NT2/D1 (cell line): ENCODE measurements around the gene KCNQ1OT1.

ENCODE experiments used
- DNase-seq: peaks from one replicate; pipeline ENCODE4 v3.0.0-alpha.2; 2011; ENCODE audit warnings: low read depth, low spot score
- H3K27me3 ChIP-seq: 2 replicates; pipeline ENCODE4 v1.6.0; 2011; ENCODE audit warnings: mild to moderate bottlenecking; ENCODE audit not compliant: insufficient read length, insufficient read depth
- H3K36me3 ChIP-seq: 2 replicates; pipeline ENCODE4 v1.6.1; 2011; ENCODE audit warnings: mild to moderate bottlenecking, low read length, mixed read lengths; ENCODE audit not compliant: insufficient read depth, insufficient read length
- H3K4me1 ChIP-seq: 2 replicates; pipeline ENCODE4 v1.5.1; 2011; ENCODE audit not compliant: insufficient read depth, insufficient read length
- H3K4me3 ChIP-seq: 2 replicates; pipeline ENCODE4 v1.5.1; 2011; ENCODE audit warnings: low read depth; ENCODE audit not compliant: insufficient read length
- H3K9ac ChIP-seq: 2 replicates; pipeline ENCODE4 v1.6.0; 2011; ENCODE audit warnings: low read depth; ENCODE audit not compliant: insufficient read length
- H3K9me3 ChIP-seq: 2 replicates; pipeline ENCODE4 v1.5.1; 2011; ENCODE audit warnings: mild to moderate bottlenecking, low read length; ENCODE audit not compliant: insufficient read depth
- SUZ12 ChIP-seq: IDR thresholded peaks from 2 replicates; pipeline ENCODE4 v1.6.1; 2011; ENCODE audit not compliant: insufficient read length, insufficient read depth; ENCODE audit errors: extremely low read depth
- YY1 ChIP-seq: IDR thresholded peaks from 2 replicates; pipeline ENCODE4 v1.6.1; 2011; ENCODE audit not compliant: insufficient read length, insufficient read depth
- ZNF274 ChIP-seq: IDR thresholded peaks from 2 replicates; pipeline ENCODE4 v1.6.1; 2011; ENCODE audit warnings: mild to moderate bottlenecking, low read depth, low read length

The KCNQ1OT1 gene

DNA sequence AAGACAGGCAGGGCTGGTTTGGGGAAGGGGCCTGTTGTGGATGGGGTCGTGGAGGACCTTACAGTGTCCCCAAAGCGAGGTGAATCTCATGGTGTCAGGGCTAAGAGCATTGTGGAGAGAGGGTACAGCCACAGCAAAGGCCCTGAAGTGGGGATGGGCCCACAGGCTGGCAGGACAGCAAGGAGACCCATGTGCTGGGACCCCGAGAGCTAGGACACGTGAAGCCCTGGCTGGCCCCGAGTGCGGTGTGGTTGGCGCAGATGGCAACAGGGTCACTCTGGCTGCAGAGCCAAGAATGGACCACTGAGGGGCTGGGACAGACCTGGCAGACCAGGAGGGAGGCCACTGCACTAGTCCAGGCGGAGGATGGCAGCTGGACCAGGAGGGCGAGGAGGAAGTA lies 30.0 kb upstream of the KCNQ1OT1 start:
- H3K36me3 ChIP-seq, result no peaks in the 10 kb centered on the region
- no peak overlapping the region for H3K4me3 ChIP-seq

DNA sequence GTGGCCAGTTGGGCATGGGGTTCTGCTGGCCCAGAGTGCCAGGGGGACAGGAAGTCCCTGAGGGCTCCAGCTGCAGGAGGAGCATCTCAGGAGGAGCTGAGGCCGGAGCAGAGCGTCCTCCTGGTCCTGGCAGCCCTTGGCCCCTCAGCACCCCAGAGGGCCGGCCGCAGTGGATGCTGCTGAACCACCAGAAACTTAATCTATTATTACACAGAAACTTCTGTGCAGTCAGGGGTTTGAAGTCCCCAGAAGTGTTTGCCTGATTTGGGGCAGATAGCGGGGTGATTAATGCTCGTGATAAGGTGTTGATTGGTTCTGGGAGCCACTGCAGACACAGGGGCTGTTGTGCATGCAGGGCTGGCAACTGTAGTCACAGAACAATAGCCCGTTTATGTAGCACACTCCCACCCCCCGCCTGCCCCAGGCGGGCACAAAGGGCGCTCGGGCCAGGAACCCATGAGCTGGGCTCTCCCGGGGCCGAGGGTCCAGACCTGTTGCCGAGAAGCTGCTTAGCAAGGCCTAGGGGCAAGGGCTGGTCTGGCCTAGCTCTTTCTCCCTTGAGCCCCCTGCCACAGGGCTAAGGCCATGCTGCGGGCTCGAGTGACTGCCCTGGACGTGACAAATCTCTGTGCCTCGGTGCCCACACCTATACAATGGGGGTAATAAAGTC lies 29.0 kb upstream of the KCNQ1OT1 start:
- H3K9me3 ChIP-seq, result peaks cover 26% of the 10 kb centered on the region; the same call in 1 of the 2 replicates
- TF ChIP-seq ZNF274 (no peak), YY1 (no peak), SUZ12 (no peak)
- peaks cover 68% of the 10 kb centered on the region for H3K27me3 ChIP-seq
- H3K9ac ChIP-seq, result no peak overlapping the region
- no peak overlapping the region for H3K4me3 ChIP-seq
- H3K4me1 ChIP-seq, result peaks cover 25% of the 10 kb centered on the region
- no peaks in the 10 kb centered on the region for H3K36me3 ChIP-seq
- no peak for DNase-seq

More for the DNA sequence above, 30.0 kb upstream of the KCNQ1OT1 start:
- DNase-seq, result no peak
- Histone ChIP-seq H3K4me1 (peaks cover 23% of the 10 kb centered on the region), H3K9ac (no peak overlapping the region), H3K9me3 (peaks cover 26% of the 10 kb centered on the region; the same call in 1 of the 2 replicates), H3K27me3 (peaks cover 58% of the 10 kb centered on the region)
- TF ChIP-seq SUZ12 (no peak), ZNF274 (no peak), YY1 (no peak)

DNA sequence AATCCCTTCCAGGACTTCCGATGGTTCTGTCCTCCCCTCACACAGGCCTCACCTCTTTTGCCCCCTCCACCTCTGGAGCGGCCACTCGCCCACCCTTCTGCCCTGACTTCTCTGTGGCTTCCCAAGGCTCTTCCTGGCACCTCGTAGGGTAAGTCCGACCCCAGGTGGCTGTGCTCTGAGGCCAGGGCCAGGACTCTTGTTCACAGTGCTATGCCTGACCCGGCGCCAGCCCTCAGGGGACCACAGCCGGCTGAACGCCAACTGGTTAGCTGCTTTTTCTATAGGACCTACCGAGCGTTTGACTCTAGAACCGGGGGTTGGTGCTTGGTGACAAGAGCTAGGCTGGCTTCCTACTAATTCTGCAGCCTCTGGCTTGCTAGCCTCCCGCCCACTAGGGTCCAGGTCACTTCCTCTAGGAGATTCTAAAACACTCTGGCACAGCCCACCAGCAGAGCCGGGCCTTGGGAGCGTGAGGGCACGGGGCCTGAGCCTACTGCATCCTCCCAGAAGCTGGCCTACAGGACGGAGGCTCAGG lies 28.4 kb upstream of the KCNQ1OT1 start:
- peaks cover 74% of the 10 kb centered on the region for H3K27me3 ChIP-seq
- H3K9me3 ChIP-seq, result peaks cover 26% of the 10 kb centered on the region; the same call in 1 of the 2 replicates
- peaks cover 28% of the 10 kb centered on the region for H3K4me1 ChIP-seq
- no peaks in the 10 kb centered on the region for H3K36me3 ChIP-seq
- H3K9ac ChIP-seq, result no peak overlapping the region
- TF ChIP-seq ZNF274 (no peak), YY1 (no peak), SUZ12 (no peak)
- no peak overlapping the region for H3K4me3 ChIP-seq
- DNase-seq, result no peak

DNA sequence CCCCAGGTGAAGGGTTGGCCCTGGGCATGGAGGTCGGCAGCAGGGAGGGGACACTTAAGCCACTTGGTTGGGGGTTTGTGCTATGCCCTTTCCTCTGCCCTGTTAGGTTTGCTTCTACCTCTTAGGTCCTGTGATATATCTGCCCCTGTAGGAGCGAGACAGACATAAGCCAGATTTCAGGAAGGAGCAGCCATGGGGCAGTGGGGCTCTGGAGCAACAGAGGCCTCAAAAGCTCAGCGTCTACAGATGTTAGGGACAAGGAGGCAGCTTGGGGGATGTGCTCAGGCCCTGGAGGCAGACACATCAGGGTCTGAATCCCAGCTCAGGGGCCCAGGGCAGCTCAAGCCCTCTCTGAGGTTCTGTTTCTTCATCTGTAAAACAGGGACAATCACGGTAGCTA lies 27.2 kb upstream of the KCNQ1OT1 start:
- Histone ChIP-seq H3K4me1 (peaks cover 29% of the 10 kb centered on the region), H3K9ac (no peak overlapping the region), H3K27me3 (peaks cover 83% of the 10 kb centered on the region), H3K36me3 (no peaks in the 10 kb centered on the region), H3K9me3 (peaks cover 26% of the 10 kb centered on the region; the same call in 1 of the 2 replicates), H3K4me3 (no peak overlapping the region)
- no peak for TF ChIP-seq YY1
- TF ChIP-seq SUZ12, result no peak
- TF ChIP-seq ZNF274, result no peak
- no peak for DNase-seq

DNA sequence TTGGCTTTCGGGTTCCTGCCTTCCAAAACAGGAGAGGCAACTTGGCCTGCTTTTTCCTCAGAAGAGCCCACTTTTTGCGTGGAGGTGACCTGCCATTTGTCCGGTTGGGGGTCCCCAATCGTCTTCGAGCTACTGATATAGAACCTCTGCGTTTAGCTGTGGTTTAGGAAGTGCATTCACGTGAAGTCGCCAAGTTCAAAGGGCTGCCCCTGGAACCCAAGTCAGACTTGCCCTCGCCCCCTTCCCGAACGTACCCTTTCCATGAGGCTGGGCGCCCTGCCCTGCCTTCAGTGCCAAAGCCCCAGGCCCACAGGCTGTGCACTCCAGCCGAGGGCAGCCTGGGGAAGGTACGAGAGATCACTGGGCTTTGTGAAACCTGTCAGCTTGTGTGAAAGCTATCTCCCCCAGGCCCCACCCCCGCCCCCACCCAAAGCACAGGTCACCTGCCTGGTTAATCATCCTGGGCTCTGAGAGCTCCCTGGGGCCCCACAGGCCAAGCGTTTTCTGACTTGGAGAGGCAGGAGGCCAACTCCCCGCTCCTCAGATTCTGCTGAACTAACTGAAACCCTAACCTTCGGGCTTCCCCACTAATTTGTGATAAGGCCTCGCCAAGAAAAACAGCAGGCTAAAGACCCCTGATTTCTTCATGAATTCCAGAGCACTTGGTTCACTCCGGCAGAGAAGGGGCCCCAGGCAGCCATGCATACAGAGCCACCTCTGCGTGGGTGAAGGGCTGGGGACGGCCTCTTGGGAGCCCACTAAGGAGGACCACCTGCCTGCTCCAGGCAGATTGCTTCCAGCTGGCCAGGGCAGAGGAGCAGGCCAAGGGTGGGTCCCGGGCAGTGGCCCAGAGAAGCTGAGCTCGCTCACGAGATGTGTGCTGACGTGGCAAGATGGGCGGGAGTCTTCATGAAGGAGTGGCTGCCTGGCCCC lies 25.8 kb upstream of the KCNQ1OT1 start:
- no peak overlapping the region for H3K9ac ChIP-seq
- H3K27me3 ChIP-seq, result peaks cover 80% of the 10 kb centered on the region

DNA sequence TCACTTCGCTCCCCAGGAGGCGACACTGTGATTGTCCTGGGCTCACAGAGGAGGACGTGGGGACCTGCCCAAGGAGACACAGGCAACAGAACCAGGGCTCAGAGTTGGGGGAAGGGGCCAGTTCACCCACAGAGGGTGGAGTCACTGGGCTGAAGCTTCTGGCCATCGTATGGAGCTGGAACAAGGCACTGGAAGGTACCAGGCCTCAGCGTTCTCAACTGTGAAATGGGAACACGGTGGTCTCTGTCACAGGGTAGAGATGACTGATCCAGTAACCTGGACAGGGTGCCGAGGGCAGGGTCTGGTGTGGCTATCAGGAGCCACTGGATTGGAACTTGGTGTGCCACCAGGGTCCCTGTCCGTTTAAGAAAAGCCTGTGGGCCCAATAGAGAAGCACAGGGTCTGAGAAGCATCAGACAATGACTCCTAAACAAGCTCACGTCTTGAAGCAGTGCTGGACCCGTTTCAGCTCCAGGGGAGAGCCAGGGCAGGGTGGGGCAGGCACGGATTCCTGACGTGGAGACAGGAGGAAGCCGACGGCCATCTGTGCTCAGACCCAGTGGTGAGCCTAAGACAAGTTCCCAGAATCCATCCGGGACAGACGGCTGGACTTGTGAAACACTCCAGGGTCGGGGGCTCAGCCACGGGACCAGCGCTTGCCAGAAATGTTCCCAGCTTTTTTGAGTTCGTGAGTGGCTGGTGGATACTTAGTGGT lies 25.0 kb upstream of the KCNQ1OT1 start:
- H3K36me3 ChIP-seq, result no peaks in the 10 kb centered on the region
- no peak overlapping the region for H3K9ac ChIP-seq
- peaks cover 41% of the 10 kb centered on the region for H3K4me1 ChIP-seq
- no peak overlapping the region for H3K4me3 ChIP-seq
- peaks cover 87% of the 10 kb centered on the region for H3K27me3 ChIP-seq
- peaks cover 26% of the 10 kb centered on the region; the same call in 1 of the 2 replicates for H3K9me3 ChIP-seq
- TF ChIP-seq ZNF274 (no peak), SUZ12 (no peak), YY1 (no peak)
- no peak for DNase-seq

More for the DNA sequence above, 25.8 kb upstream of the KCNQ1OT1 start:
- TF ChIP-seq ZNF274 (no peak), SUZ12 (no peak), YY1 (no peak)
- H3K4me1 ChIP-seq, result peaks cover 33% of the 10 kb centered on the region
- H3K4me3 ChIP-seq, result no peak overlapping the region
- DNase-seq, result no peak
- no peaks in the 10 kb centered on the region for H3K36me3 ChIP-seq
- peaks cover 26% of the 10 kb centered on the region; the same call in 1 of the 2 replicates for H3K9me3 ChIP-seq
